HepG2 (cell line): ENCODE data around the gene DOK7. TPM values are rescaled to one million over a fixed set of nuclear protein-coding genes. Genes with fewer than 3 reads are reported as not detected.
A peak's percentile ranks its signal among the peaks of the same experiment; 100 is the strongest.

Experiments used
- ATAC-seq: fragments of 200-7000 bp; cut with Tn5 transposase; 3 replicates; pipeline ENCODE4 v1.9.1; 2020; ENCODE audit warnings: mild to moderate bottlenecking, moderate library complexity
- BruUV-seq: library from RNA; stranded (reverse); fragments of 400-500 nt; replicated peaks from 2 replicates; lab custom pipeline; 2021; lab: Mats Ljungman, UMichigan
- CTCF ChIA-PET: fragments of 300-600 bp; formaldehyde crosslinking; extraction: SDS; loops from one replicate; lab custom pipeline; 2021; ENCODE audit warnings: low total read pairs, inconsistent platforms, low intra/inter-chr PET ratio; lab: Yijun Ruan, JAX
- POLR2A ChIA-PET: fragments of 350-600 bp; sonication (Branson Sonifier 250); formaldehyde crosslinking; loops from one replicate; lab custom pipeline; 2020; ENCODE audit warnings: antibody characterized with exemption, inconsistent platforms; lab: Yijun Ruan, JAX
- DNase-seq: peaks from one replicate; pipeline ENCODE4 v3.0.0-alpha.2; 2015; ENCODE audit warnings: low spot score
- FAIRE-seq: peaks from 3 replicates; lab custom pipeline; 2011; peaks lifted over from hg19 to GRCh38; lab: Jason Lieb, UNC
- H2AFZ ChIP-seq: one replicate; pipeline ENCODE4 v1.6.1; 2011; ENCODE audit warnings: low read length, inconsistent platforms
- H3K27ac ChIP-seq: fragments of 300-600 bp; 3 replicates; pipeline ENCODE4 v1.8.0; 2011; ENCODE audit warnings: mixed run types, mild to moderate bottlenecking, mixed read lengths, low read length, inconsistent platforms; ENCODE audit not compliant: insufficient read depth; ENCODE audit errors: extremely low read length
- H3K27me3 ChIP-seq, 2 experiments: fragments of 200-600 bp in 1 of 2; 2 replicates in 1 of 2; 3 replicates in 1 of 2; pipeline versions ENCODE4 v1.6.0 to v1.8.0; 2011; ENCODE audit warnings: low read length in 2 of 2, mild to moderate bottlenecking in 2 of 2, moderate library complexity in 2 of 2, inconsistent platforms in 1 of 2; ENCODE audit not compliant: insufficient read depth in 2 of 2, control insufficient read depth in 1 of 2
- H3K36me3 ChIP-seq, 2 experiments: fragments of 200-600 bp in 1 of 2; replicated peaks in 1 of 2; 2 replicates in 1 of 2; 3 replicates in 1 of 2; pipeline versions ENCODE4 v1.5.1 to v1.8.0; 2011; ENCODE audit warnings: low read length in 2 of 2, inconsistent platforms in 1 of 2; ENCODE audit not compliant: insufficient read depth in 2 of 2, control insufficient read depth in 1 of 2
- H3K4me1 ChIP-seq: 2 replicates; pipeline ENCODE4 v1.5.1; 2012; ENCODE audit warnings: low read length, inconsistent platforms; ENCODE audit not compliant: insufficient read depth
- H3K4me2 ChIP-seq: 2 replicates; pipeline ENCODE4 v1.6.0; 2011; ENCODE audit warnings: low read depth, low read length, inconsistent platforms
- H3K4me3 ChIP-seq, 3 experiments: fragments of 200-600 bp in 1 of 3; sonication (generic), shearing (Covaris generic) in 1 of 3; replicated peaks in 1 of 3; 2 replicates each; pipeline ENCODE4 v1.5.1; 2011 to 2016; ENCODE audit warnings: low read length in 3 of 3, inconsistent platforms in 2 of 3, low read depth in 2 of 3, mild to moderate bottlenecking in 2 of 3, control low read depth in 1 of 3, mixed read lengths in 1 of 3; ENCODE audit not compliant: insufficient read depth in 1 of 3
- H3K79me2 ChIP-seq: one replicate; pipeline ENCODE4 v1.6.1; 2011; ENCODE audit warnings: low read length, inconsistent platforms; ENCODE audit not compliant: insufficient read depth
- H3K9ac ChIP-seq: 2 replicates; pipeline ENCODE4 v1.6.0; 2011; ENCODE audit warnings: mild to moderate bottlenecking, low read depth, low read length, inconsistent platforms; ENCODE audit not compliant: insufficient read depth
- H3K9me3 ChIP-seq: 2 replicates; pipeline ENCODE4 v1.5.1; 2012; ENCODE audit warnings: mild to moderate bottlenecking, low read length
- H4K20me1 ChIP-seq: 2 replicates; pipeline ENCODE4 v1.6.0; 2011; ENCODE audit warnings: inconsistent platforms, mild to moderate bottlenecking, low read length, moderate library complexity; ENCODE audit not compliant: insufficient read depth
- AGO2 ChIP-seq: fragments of 200-400 bp; formaldehyde crosslinking; optimal IDR thresholded peaks from 2 replicates; pipeline ENCODE3; 2017; ENCODE audit warnings: mild to moderate bottlenecking, low read depth, low read length, moderate library complexity
- EEA1 ChIP-seq: sonication (generic); formaldehyde crosslinking; IDR thresholded peaks from 2 replicates; pipeline ENCODE4 v1.5.1; 2020; ENCODE audit warnings: mild to moderate bottlenecking, missing genetic modification reagents, borderline replicate concordance
- HES4 ChIP-seq: sonication (generic); formaldehyde crosslinking; IDR thresholded peaks from 2 replicates; pipeline ENCODE4 v1.9.0; 2021; ENCODE audit warnings: mild to moderate bottlenecking, missing genetic modification reagents, borderline replicate concordance
- KMT2B ChIP-seq: IDR thresholded peaks from 2 replicates; pipeline ENCODE4 v1.6.1; 2016; ENCODE audit warnings: missing genetic modification reagents, missing compliant biosample characterization
- MAFK ChIP-seq, 2 experiments: IDR thresholded peaks in 1 of 2; conservative IDR thresholded peaks in 1 of 2; 2 replicates each; pipeline ENCODE4 v1.6.1; 2011; ENCODE audit warnings: improper control_type of control experiment in 2 of 2, low read length in 2 of 2
- MTERF4 ChIP-seq: sonication (generic); formaldehyde crosslinking; IDR thresholded peaks from 2 replicates; pipeline ENCODE4 v1.8.0; 2023; ENCODE audit warnings: mild to moderate bottlenecking, missing genetic modification reagents
- NCOA1 ChIP-seq: sonication (generic); formaldehyde crosslinking; IDR thresholded peaks from 2 replicates; pipeline ENCODE4 v1.9.0; 2021; ENCODE audit warnings: missing genetic modification reagents
- NR2F6 ChIP-seq, 2 experiments: IDR thresholded peaks; 2 replicates each; pipeline ENCODE4 v1.6.1; 2016; ENCODE audit warnings: antibody characterized with exemption in 1 of 2, mild to moderate bottlenecking in 1 of 2
- PHF20 ChIP-seq: sonication (generic); formaldehyde crosslinking; IDR thresholded peaks from 2 replicates; pipeline ENCODE4 v1.5.0; 2020; ENCODE audit warnings: mild to moderate bottlenecking, missing genetic modification reagents
- SNAPC2 ChIP-seq: sonication (generic); formaldehyde crosslinking; IDR thresholded peaks from 2 replicates; pipeline ENCODE4 v1.8.1; 2022; ENCODE audit warnings: mild to moderate bottlenecking, missing genetic modification reagents
- ZBTB20 ChIP-seq: sonication (generic); formaldehyde crosslinking; IDR thresholded peaks from 2 replicates; pipeline ENCODE4 v1.8.1; 2023; ENCODE audit warnings: missing genetic modification reagents, low read depth, mild to moderate bottlenecking, borderline replicate concordance
- ZBTB33 ChIP-seq: sonication (generic); formaldehyde crosslinking; IDR thresholded peaks from 2 replicates; pipeline ENCODE4 v1.4.0; 2020; ENCODE audit warnings: missing genetic modification reagents
- ZBTB39 ChIP-seq: sonication (generic); formaldehyde crosslinking; IDR thresholded peaks from 2 replicates; pipeline ENCODE4 v1.5.0; 2020; ENCODE audit warnings: missing genetic modification reagents
- ZNF317 ChIP-seq: sonication (generic); formaldehyde crosslinking; IDR thresholded peaks from 2 replicates; pipeline ENCODE4 v1.5.0; 2020; ENCODE audit warnings: mild to moderate bottlenecking, missing genetic modification reagents
- ZNF558 ChIP-seq: sonication (generic); formaldehyde crosslinking; IDR thresholded peaks from 2 replicates; pipeline ENCODE4 v1.9.0; 2022; ENCODE audit warnings: mild to moderate bottlenecking, missing genetic modification reagents, borderline replicate concordance
- ZNF790 ChIP-seq: sonication (generic); formaldehyde crosslinking; IDR thresholded peaks from 2 replicates; pipeline ENCODE4 v1.8.0; 2022; ENCODE audit warnings: missing genetic modification reagents, mild to moderate bottlenecking, borderline replicate concordance
- ZNF879 ChIP-seq: sonication (generic); formaldehyde crosslinking; IDR thresholded peaks from 2 replicates; pipeline ENCODE4 v1.8.1; 2023; ENCODE audit warnings: missing genetic modification reagents
- WGBS: methylation state at CpG from one replicate; pipeline ENCODE4 v1.1.6; 2017; ENCODE audit warnings: low lambda C conversion rate; 5-methylcytosine and 5-hydroxymethylcytosine counted together
- in situ Hi-C: cut with HindIII; loops from 2 replicates; pipeline ENCODE4 v1.10.0; 2017; ENCODE audit warnings: low pct_unique_long_range_greater_than_20kb; ENCODE audit not compliant: extremely low pct_ligation_motif_present
- intact Hi-C: fragments of 100-400 bp; cut with micrococcal nuclease; formaldehyde crosslinking; loops from one replicate; pipeline ENCODE4 v1.10.0; 2022; ENCODE audit not compliant: unreplicated experiment
- polyA plus RNA-seq, 8 experiments: library from polyadenylated mRNA; depleted of rRNA in 3 of 8; stranded (reverse) in 7 of 8; unstranded in 1 of 8; fragments of >200 nt; fragmentation: Illumina TruSeq in 4 of 8; extraction: Trizol in 4 of 8; gene quantifications; 2 replicates each; pipeline versions ENCODE4 v1.2.1 to v1.2.3, GENCODE V29; 2011 to 2016; ENCODE audit warnings: low read depth in 4 of 8, missing spikeins in 1 of 8, mixed read lengths in 1 of 8; ENCODE audit not compliant: insufficient read depth in 1 of 8
- total RNA-seq, 5 experiments: library from RNA; depleted of rRNA; stranded (reverse); fragments of >200 nt; fragmentation: Illumina TruSeq; extraction: Trizol; gene quantifications; 2 replicates each; pipeline ENCODE4 v1.2.3, GENCODE V29; 2016; ENCODE audit warnings: low read depth in 1 of 5
- TF ChIP-seq, protein P1 (sequence below): sonication (generic); formaldehyde crosslinking; IDR thresholded peaks from 2 replicates; pipeline ENCODE4 v1.4.0; 2020; ENCODE audit warnings: mild to moderate bottlenecking, missing genetic modification reagents

Gene DOK7
- total and polyA plus RNA-seq, 2 of the 13 experiments (the other 11 are each of a cell fraction or from before 2014, with no cell fraction given), result 0.03 to 0.07 TPM

GRCh38 chr4:3440979-3441500 is 22.1 kb upstream of the DOK7 start:
- WGBS, result 56% methylated on average over 13 of the region's 15 CpGs
- Histone ChIP-seq H2AFZ (no peak overlapping the region), H4K20me1 (no peaks in the 10 kb centered on the region), H3K9ac (peak overlapping the region; percentile 75), H3K27ac (peak overlapping the region; percentile 89), H3K27me3 (no peaks in the 10 kb centered on the region), H3K9me3 (no peaks in the 10 kb centered on the region), H3K4me1 (peaks cover 55% of the 10 kb centered on the region), H3K4me3 (peak overlapping the region in 2 of 3 experiments; percentile 6 to 71; a peak in 2 of 6 replicates), H3K4me2 (peak overlapping the region; percentile 96), H3K79me2 (no peaks in the 10 kb centered on the region), H3K36me3 (no peaks in the 10 kb centered on the region; a peak in 1 of 5 replicates)
- in situ Hi-C loops (no loop called here), intact Hi-C loops (loop anchor here (5.0 kb wide), 3 partner anchors 34 to 334 kb away; partner anchors contain the start of gene RGS12)
- ChIA-PET POLR2A (interaction anchor here (1.2 to 3.5 kb wide), 6 partner anchors 11 to 95 kb away, joined by 3 to 22 read pairs (median 6); no protein-coding TSS in a partner anchor), CTCF (interaction anchor here (2.9 kb wide), 1 partner anchor 96 kb away, joined by 54 read pairs; no protein-coding TSS in a partner anchor)
- no TSS peak for BruUV-seq
- peak; percentile 65; the same call in 1 of the 2 replicates for TF ChIP-seq EEA1 (CRISPR knock-in tag)
- TF ChIP-seq MTERF4 (CRISPR knock-in tag), result no peak
- no peak for TF ChIP-seq PHF20 (CRISPR knock-in tag)
- no peak for TF ChIP-seq NR2F6 (IDR thresholded peaks at IDR 0.05)
- TF ChIP-seq NR2F6 (CRISPR knock-in tag; IDR thresholded peaks at IDR 0.05), result no peak
- peak; percentile 76 for TF ChIP-seq ZBTB33 (CRISPR knock-in tag)
- TF ChIP-seq MAFK (conservative IDR thresholded peaks at IDR 0.05 in 1 of 2, IDR thresholded peaks at IDR 0.05 in 1 of 2; ENCODE audit: low read length in 2 of 2), result 0 out of 4 replicates have a peak, but pooled peaks of 1 of the 2 experiments have one; percentile 3
- 0 out of 2 replicates have a peak, but pooled peaks have one; percentile 29 for TF ChIP-seq KMT2B (CRISPR knock-in tag)
- TF ChIP-seq ZBTB20 (CRISPR knock-in tag), result 0 out of 2 replicates have a peak, but pooled peaks have one; percentile 0
- TF ChIP-seq SNAPC2, result 0 out of 2 replicates have a peak, but pooled peaks have one; percentile 2
- no peak for TF ChIP-seq ZBTB39 (CRISPR knock-in tag)
- TF ChIP-seq ZNF879 (CRISPR knock-in tag), result no peak
- TF ChIP-seq ZNF790 (CRISPR knock-in tag), result 0 out of 2 replicates have a peak, but pooled peaks have one; percentile 52
- 0 out of 2 replicates have a peak, but pooled peaks have one; percentile 18 for TF ChIP-seq ZNF558
- TF ChIP-seq, protein P1, sequence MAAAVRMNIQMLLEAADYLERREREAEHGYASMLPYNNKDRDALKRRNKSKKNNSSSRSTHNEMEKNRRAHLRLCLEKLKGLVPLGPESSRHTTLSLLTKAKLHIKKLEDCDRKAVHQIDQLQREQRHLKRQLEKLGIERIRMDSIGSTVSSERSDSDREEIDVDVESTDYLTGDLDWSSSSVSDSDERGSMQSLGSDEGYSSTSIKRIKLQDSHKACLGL (CRISPR knock-in tag), result 0 out of 2 replicates have a peak, but pooled peaks have one; percentile 7
- TF ChIP-seq AGO2, result peak; percentile 58
- 0 out of 2 replicates have a peak, but pooled peaks have one; percentile 13 for TF ChIP-seq HES4 (CRISPR knock-in tag)
- TF ChIP-seq NCOA1 (CRISPR knock-in tag), result no peak
- TF ChIP-seq ZNF317 (CRISPR knock-in tag), result peak; percentile 7; the same call in 1 of the 2 replicates
- no peak; the same call in 2 of the 3 replicates for ATAC-seq
- no peak for FAIRE-seq
- no peak for DNase-seq
